GM18907 (cell line): ENCODE measurements around the gene LINGO3.

Experiments
- ATAC-seq: cut with Tn5 transposase; IDR thresholded peaks from one replicate; pipeline ENCODE4 v1.9.1; 2021; ENCODE audit warnings: mild to moderate bottlenecking, moderate library complexity; ENCODE audit not compliant: unreplicated experiment

LINGO3 gene

GRCh38 chr19:2306281-2306806 is 1.6 kb downstream of the LINGO3 start:
- ATAC-seq, result no peak

DNA sequence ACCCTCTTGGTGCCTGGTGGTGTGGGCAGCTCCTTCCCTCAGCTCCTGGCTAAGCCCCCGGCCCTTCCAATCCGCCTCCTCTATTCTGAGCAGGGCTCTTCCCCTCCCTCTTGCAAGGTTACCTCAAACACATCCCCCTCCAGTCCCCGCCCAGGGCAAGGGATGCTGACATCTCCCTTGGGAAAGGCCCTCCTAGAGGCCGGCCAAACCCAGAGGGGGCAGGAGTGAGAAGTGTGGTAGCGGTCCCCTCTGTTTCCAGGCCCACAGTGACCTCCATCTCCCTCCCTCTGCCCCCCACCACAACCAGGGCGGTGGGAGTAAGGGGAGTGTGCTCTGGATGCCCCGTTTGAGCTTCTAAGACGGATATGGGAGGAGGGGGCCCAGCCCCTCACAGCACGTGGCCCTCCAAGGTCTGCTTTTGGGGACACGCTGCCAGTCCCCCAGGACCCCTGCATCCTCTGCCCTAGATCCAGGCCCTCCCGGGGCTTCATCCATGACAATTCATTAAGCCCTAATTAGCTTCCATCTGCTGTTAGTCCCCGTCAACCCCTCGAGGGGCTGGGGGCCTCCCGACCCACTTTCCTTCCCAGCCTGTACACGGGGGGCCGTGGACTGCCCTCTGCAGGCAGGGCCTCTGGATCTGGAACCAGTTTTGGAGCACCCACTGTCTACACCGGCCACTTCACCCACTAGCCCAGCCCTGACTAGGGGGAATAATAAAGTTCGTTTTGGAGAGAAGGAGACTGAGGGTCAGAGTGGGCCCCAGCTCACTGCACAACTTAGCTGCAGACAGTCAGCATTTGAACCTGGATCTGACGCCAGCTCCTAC is 2.3 kb downstream of the LINGO3 start:
- no peak for ATAC-seq

- ATAC-seq, result no peak
These were observed 4.6 kb downstream of the LINGO3 start for GRCh38 chr19:2303211-2303798.

GRCh38 chr19:2302319-2303210 is 5.4 kb downstream of the LINGO3 start:
- ATAC-seq, result no peak

- no peak for ATAC-seq
These were observed 7.4 kb downstream of the LINGO3 start for GRCh38 chr19:2300533-2300932.

GRCh38 chr19:2296141-2296540 is 11.8 kb downstream of the LINGO3 start:
- ATAC-seq, result no peak

- ATAC-seq, result no peak
These were observed 13.1 kb downstream of the LINGO3 start for GRCh38 chr19:2294687-2295335.

DNA sequence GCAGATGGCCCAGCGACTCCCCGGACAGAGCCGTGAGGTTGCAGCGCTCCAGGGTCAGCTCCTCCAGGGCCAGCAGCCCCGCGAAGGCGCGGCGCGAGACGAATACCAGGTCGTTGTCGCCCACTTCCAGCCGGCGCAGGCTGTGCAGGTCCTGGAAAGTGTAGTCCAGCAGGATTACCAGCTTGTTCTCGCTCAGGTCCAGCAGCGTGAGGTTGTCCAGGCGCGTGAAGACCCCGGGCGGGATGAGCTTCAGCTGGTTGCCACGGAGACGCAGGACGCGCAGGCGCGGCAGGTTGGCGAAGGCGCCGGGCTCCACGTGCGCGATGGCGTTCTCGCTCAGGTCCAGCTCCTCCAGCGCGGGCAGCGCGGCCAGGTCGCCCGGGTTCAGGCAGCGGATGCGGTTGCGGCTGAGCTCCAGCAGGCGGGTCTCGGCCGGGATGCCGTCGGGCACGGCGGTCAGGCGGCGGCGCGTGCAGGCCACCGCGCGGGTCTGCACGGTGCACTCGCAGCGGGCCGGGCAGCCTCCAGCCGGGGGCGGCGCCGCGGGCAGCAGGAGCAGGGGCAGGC is 16.7 kb downstream of the LINGO3 start:
- ATAC-seq, result no peak

- no peak for ATAC-seq
These were observed 17.3 kb downstream of the LINGO3 start for GRCh38 chr19:2290441-2291184.

- no peak for ATAC-seq
These were observed 18.1 kb downstream of the LINGO3 start for GRCh38 chr19:2289714-2290435.

GRCh38 chr19:2288818-2289713 is 18.9 kb downstream of the LINGO3 start:
- ATAC-seq, result no peak

DNA sequence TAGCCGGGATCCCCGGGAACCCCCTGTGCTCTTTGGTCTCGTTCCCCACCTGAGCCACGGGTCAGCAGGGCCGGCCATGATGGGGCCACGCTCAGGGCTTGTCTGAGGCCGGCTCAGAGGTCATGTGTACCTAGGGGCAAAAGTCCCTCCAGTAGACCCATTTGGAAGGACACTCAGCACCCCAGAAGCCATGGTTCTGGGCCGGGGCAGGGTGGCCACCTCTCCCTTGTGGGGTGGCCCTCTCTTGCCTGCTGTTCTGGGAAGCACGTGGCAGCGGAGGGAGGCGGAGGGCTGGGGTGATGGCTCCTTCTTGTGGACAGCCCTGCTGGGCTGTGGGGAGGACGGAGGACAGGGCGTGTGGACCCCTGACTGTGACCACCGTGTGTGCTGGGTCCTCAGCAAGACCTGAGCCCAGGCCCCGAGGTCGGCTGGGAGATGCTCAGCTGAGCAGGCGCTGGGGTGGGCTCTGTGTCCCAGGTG is 19.6 kb downstream of the LINGO3 start:
- no peak for ATAC-seq

GRCh38 chr19:2287585-2288337 is 20.2 kb downstream of the LINGO3 start:
- ATAC-seq, result no peak

DNA sequence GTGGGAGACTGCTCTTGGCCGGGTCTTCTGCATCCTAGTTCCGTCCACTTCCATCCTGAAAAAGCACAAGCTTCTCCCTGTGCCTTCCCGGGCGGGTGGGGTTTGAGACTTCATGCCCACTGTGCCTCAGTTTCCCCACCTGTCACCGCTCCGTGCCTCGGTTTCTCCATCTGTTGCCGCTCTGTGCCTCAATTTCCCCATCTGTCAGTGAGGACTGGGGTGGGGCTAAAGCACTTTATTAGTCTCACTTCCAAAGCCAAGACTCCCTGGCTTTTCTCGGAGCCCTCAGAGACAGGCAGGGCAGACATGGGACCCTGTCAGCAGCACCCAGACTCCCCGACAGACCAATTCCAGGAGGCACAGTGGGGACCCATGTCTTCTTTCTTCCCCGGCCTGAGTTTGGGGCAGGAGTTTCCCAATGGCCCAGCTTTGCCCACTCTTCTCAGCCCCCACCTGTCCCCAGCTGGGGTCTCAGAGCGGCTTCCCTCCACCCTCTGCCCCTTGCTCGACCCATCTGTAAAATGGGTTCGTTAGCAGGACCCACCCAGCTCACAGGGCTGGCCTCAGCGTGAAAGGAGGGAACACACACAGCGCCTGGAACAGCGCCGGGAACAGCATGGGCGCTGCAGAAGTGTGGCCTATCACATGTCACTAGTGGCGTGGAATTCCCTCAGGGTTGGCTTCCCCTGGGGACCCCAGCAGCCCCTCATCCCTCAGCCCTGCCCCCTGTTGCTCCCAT is 21.4 kb downstream of the LINGO3 start:
- no peak for ATAC-seq

DNA sequence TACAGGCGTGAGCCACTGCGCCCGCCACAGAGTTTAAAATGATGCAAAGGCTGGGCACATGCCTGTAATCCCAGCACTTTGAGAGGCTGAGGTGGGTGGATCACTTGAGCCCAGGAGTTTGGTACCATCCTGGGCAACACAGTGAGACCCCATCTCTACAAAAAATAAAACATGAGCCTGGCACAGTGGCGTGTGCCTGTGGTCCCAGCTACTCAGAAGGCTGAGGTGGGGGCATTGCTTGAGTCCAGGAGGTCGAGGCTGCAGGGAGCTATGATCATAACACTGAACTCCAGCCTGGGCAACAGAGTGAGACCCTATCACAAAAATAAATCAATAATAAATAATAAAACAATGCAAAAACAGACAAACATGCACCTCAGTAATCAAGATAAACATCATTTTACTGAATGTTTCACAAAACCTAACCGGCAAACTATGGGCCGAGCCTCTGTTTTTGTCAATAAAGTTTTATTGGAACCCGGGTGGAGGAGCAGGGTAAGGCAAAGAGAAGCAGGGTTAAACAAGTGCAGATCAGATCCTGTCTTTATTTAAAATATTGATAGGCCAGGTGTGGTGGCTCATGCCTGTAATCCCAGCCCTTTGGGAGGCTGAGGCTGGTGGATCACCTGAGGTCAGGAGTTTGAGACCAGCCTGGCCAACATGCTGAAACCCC is 24.0 kb downstream of the LINGO3 start:
- ATAC-seq, result no peak

DNA sequence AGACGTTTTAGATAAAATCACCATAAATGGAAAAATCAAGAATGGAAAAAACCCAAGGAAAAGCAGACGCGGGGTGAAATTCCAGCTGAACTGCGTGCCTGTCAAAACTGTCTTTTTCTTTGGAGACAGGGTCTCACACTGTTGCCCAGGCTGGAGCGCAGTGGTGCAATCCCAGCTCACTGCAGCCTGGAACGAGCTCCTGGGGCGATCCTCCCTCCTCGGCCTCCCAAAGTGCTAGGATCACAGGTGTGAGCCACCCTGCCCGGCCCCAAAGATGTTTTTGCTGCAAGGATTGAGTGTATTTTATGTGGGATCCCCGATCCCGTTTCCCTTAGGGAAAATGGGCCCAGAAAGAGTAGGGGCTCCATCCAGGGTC is 25.1 kb downstream of the LINGO3 start:
- no peak for ATAC-seq
